Raji (cell line): ENCODE data around the gene RAB3GAP2.

ENCODE experiments used
- POLR2A ChIP-seq: IDR thresholded peaks from 2 replicates; pipeline ENCODE4 v1.6.1; 2011; ENCODE audit warnings: low read depth, low read length, control low read depth; ENCODE audit not compliant: insufficient read depth

RAB3GAP2 gene

DNA sequence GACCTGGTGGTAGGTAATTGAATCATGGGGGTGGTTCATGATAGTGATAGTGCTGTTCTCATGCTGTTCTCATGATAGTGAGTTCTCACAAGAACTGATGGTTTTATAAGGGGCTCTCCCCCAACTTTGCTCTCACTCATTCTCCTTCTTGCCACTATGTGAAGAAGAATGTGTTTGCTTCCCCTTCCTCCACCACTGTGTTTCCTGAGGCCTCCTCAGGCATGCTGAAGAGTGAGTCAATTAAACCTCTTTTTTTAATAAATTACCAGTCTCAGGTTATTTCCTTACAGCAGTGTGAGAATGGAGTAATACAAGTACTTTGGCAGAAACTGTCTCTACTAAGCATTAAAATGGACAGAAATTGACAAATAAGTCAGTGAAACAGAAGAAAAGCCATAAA lies 21.6 kb downstream of the RAB3GAP2 start:
- no peak for TF ChIP-seq POLR2A

DNA sequence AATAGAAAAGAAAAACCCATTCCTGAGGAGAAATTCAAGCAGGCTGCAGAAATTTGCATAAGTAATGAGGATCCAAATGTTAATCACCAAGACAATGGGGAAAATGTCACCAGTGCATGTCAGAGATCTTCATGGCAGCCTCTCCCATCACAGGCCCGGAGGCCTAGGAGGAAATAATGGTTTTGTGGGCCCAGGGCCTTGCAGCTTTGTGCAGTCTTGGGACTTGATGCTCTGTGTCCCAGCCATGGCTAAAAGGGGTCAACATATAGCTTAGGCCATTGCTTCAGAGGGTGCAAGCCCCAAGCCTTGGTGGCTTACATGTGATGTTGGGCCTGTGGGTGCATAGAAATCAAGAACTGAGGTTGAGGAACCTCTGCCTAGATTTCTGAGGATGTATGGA lies 22.7 kb downstream of the RAB3GAP2 start:
- no peak for TF ChIP-seq POLR2A

- TF ChIP-seq POLR2A: no peak
These were observed 28.3 kb downstream of the RAB3GAP2 start for GRCh38 chr1:220243947-220244346.

DNA sequence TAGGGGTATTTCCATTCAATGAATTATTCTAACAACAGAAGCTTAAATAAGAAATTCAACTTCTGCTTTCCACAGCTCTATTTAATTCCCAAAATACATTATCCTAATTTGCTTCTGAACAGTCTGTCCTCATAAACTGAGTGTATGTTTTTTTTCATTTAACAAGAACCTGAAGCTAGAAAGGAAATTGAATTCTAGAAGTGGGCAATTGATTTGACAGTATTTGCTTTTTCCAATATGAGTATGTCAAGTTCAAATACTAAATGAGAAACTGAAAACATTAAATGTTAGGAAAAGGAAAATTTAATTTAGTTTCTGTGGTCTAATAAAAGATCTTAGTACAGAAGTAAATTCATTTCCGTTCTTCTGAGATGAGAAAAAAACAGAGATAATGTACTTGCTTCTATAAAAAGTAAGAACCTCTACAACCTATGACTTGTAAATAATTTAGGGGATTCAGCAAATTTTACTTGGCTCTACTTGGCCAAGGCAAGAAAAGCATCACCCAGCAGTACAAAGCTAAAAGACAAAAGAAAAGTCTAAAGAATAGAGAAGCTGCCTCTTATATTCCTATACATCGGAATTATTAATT lies 31.1 kb downstream of the RAB3GAP2 start:
- TF ChIP-seq POLR2A: no peak

- no peak for TF ChIP-seq POLR2A
These were observed 32.3 kb downstream of the RAB3GAP2 start for GRCh38 chr1:220239966-220240365.

GRCh38 chr1:220239213-220239612 lies 33.0 kb downstream of the RAB3GAP2 start:
- TF ChIP-seq POLR2A: no peak

GRCh38 chr1:220235462-220235861 lies 36.8 kb downstream of the RAB3GAP2 start:
- TF ChIP-seq POLR2A: no peak

DNA sequence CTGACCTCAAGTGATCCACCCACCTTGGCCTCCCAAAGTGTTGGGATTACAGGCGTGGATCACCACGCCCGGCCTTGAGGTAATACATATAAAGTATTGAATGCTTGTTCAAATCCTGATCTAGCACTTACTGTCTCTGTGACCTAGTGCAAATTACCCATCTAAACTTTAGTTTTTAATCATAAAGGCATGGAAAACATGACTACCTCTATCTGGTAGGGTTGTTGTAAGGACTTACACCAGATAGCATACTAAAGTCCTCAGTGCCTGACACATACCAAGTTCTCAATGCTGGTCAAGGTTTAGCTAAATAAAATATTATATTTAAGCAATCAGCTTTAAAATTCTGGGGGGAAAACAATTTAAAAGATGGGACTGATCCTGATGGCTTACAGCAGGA lies 38.3 kb downstream of the RAB3GAP2 start:
- no peak for TF ChIP-seq POLR2A

DNA sequence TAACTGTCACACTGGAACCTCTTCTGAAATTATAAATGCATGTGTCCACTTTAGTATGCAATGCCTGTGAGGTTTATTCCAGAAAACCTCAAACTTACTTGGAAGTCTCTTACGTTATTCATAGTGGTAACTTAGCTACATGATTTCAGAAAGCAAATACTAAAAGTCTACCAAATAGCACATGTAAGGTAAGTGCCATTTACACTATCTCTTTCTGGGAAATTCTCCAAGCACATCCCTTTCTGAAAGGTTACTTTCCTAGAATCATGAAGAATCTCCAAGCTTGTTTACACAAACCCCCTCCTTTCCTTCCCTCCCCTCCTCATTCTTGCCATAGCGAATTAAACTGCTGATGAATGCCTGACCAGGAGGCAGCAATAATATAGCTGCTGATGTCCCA lies 42.5 kb downstream of the RAB3GAP2 start:
- no peak for TF ChIP-seq POLR2A

GRCh38 chr1:220227393-220227792 lies 44.9 kb downstream of the RAB3GAP2 start:
- no peak for TF ChIP-seq POLR2A

DNA sequence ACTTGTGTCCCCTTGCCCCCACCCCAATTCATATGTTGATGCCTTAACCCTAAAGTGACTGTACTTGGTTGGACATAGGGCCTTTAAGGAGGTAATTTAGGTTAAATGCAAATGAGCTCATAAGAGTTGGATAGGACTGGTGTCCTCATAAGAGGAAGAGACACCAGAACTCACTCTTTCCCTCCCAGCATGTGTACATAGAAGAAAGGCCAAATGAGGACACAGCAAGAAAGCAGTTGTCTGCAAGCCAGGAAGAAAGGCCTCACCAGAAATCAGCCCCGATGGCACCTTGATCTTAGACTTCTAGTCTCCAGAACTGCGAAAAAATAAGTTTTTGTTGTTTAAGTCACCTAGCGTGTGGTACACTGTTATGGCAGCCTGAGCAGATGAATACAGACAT lies 45.5 kb downstream of the RAB3GAP2 start:
- no peak for TF ChIP-seq POLR2A

- no peak for TF ChIP-seq POLR2A
These were observed 46.3 kb downstream of the RAB3GAP2 start for GRCh38 chr1:220225957-220226356.

DNA sequence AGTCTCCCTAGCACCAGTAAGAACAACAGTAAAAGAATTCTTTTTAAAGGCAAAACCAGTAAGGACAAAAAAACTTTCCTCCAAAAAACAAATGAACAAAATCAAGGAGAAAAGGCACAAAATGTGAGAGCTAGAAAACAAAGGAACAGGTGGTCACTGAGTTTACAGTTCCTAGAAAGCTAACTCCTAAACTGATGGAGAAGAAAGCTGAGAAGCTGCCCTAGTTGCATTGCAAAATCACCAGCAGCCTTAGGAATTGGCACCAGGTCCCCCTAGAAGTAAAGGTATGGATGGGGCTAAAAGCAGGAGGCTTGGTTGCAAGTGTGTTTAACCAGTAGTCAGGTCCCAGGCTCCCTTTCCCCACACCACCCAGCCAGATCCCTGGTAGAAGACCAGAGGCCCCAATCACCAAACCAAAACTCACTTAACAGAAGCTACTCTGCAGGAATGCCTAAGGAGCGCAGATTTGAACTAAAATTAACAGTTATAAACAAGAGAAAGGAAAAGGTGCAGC lies 47.6 kb downstream of the RAB3GAP2 start:
- no peak for TF ChIP-seq POLR2A

DNA sequence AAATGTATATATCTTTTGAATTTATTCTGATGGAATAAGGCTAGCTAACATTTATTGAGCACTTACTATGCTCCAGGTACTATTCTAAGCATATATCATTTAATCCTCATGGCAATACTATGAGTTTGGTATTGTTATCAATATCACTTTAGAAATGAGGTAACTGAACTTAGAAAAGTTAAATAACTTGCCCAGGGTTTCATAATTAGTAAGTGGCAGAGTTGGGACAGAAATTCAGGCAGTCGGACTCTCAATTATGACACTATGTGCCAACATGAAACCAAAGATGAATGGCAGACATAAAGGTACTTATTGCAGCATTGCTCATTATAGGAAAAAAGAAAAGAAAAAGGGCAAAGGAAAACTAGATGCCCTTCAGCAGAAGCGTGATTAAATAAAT lies 48.2 kb downstream of the RAB3GAP2 start:
- TF ChIP-seq POLR2A: no peak

- TF ChIP-seq POLR2A: peak; percentile 34; the same call in 1 of the 2 replicates
These were observed 49.3 kb downstream of the RAB3GAP2 start for GRCh38 chr1:220222939-220223338.

DNA sequence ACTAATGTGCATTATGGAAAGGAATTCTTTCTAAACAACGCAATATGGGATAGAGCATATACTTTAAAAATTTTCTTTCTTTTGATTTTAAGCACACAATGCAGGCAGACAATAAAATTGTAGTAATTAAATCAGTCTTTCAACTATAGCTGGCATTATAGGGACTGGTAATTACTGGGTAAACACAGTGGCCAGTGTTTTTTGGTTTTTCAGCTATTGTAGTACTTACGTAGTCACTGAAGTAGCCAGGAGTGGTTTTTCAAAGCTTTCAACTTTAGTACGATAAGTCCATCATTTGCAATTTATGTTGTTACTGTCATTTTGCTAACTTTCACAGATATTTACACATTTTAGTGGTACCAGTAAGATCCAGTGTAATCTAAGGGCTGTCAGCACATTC lies 50.6 kb downstream of the RAB3GAP2 start:
- TF ChIP-seq POLR2A: no peak

DNA sequence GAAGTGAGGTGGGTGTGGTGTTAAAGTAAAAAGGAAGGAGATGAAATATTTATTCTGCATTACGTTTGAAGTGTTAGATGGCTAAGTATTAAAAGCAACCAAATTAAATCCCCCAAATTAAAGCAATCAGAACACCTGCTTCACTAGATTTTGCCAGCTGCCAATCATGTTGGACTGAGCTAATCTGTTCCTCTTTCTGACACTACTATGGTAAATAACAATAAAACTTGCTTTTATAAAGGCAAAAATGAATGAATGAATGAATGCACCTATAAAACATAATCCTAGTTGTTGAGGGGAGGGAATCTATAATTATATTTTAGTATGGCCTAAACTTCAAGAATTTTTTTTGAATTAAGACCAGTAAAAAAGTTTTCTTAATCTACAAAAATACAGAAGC lies 51.0 kb downstream of the RAB3GAP2 start:
- TF ChIP-seq POLR2A: no peak
